ENCODE measurements around the gene RHBDL3.

- TF ChIP-seq CTCF (IDR thresholded peaks at IDR 0.05): no peak
- TF ChIP-seq EP300 (IDR thresholded peaks at IDR 0.05): no peak
- no peak for TF ChIP-seq POLR2A (IDR thresholded peaks at IDR 0.05)
- no peak for TF ChIP-seq POLR2AphosphoS5 (IDR thresholded peaks at IDR 0.05)
Measured at GRCh38 chr17:32292094-32292493, 26.5 kb downstream of the RHBDL3 start.
